DND-41 (cell line): ENCODE measurements around the gene S100A14.

Experiments
- EZH2 ChIP-seq: IDR thresholded peaks from 3 replicates; pipeline ENCODE4 v1.6.1; 2012; ENCODE audit warnings: borderline replicate concordance, low read depth, mild to moderate bottlenecking, moderate library complexity, low read length, inconsistent platforms; ENCODE audit not compliant: severe bottlenecking
- TF ChIP-seq, protein P1 (sequence below): IDR thresholded peaks from 2 replicates; pipeline ENCODE4 v1.5.1; 2012; ENCODE audit warnings: borderline replicate concordance, low read length, moderate library complexity, mild to moderate bottlenecking; ENCODE audit not compliant: poor library complexity, severe bottlenecking; ENCODE audit errors: extremely low read depth

- TF ChIP-seq, protein P1, sequence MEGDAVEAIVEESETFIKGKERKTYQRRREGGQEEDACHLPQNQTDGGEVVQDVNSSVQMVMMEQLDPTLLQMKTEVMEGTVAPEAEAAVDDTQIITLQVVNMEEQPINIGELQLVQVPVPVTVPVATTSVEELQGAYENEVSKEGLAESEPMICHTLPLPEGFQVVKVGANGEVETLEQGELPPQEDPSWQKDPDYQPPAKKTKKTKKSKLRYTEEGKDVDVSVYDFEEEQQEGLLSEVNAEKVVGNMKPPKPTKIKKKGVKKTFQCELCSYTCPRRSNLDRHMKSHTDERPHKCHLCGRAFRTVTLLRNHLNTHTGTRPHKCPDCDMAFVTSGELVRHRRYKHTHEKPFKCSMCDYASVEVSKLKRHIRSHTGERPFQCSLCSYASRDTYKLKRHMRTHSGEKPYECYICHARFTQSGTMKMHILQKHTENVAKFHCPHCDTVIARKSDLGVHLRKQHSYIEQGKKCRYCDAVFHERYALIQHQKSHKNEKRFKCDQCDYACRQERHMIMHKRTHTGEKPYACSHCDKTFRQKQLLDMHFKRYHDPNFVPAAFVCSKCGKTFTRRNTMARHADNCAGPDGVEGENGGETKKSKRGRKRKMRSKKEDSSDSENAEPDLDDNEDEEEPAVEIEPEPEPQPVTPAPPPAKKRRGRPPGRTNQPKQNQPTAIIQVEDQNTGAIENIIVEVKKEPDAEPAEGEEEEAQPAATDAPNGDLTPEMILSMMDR, result no peak
- no peak for TF ChIP-seq EZH2
Observed at GRCh38 chr1:153661111-153661708, 45.1 kb upstream of the S100A14 start.
